ENCODE results near the gene MTRF1L.

Gene MTRF1L

GRCh38 chr6:152946484-152946883 is 56.0 kb downstream of the MTRF1L start:
- TF ChIP-seq CREB1 (IDR thresholded peaks at IDR 0.05; ENCODE audit: low read depth) (no peak), REST (IDR thresholded peaks at IDR 0.05; ENCODE audit: low read depth) (no peak), RAD21 (IDR thresholded peaks at IDR 0.05; ENCODE audit: low read depth) (no peak), TAF1 (IDR thresholded peaks at IDR 0.05; ENCODE audit: low read depth) (no peak), CEBPB (IDR thresholded peaks at IDR 0.05) (no peak)

GRCh38 chr6:152943260-152943897 is 59.1 kb downstream of the MTRF1L start:
- TF ChIP-seq EP300 (IDR thresholded peaks at IDR 0.05; ENCODE audit: borderline replicate concordance) (no peak), RAD21 (IDR thresholded peaks at IDR 0.05; ENCODE audit: low read depth) (no peak), TAF1 (IDR thresholded peaks at IDR 0.05; ENCODE audit: low read depth) (no peak), REST (IDR thresholded peaks at IDR 0.05; ENCODE audit: low read depth) (no peak), YY1 (IDR thresholded peaks at IDR 0.05; ENCODE audit: low read depth) (no peak), EGR1 (IDR thresholded peaks at IDR 0.05) (no peak), ZBTB7A (IDR thresholded peaks at IDR 0.05; ENCODE audit: low read depth) (no peak), TCF12 (IDR thresholded peaks at IDR 0.05; ENCODE audit: low read depth) (no peak), NFIC (IDR thresholded peaks at IDR 0.05) (no peak), TEAD4 (IDR thresholded peaks at IDR 0.05) (no peak), USF1 (IDR thresholded peaks at IDR 0.05) (no peak), CREB1 (IDR thresholded peaks at IDR 0.05; ENCODE audit: low read depth) (no peak), FOXM1 (IDR thresholded peaks at IDR 0.05; ENCODE audit: borderline replicate concordance, low read depth) (no peak), MAX (IDR thresholded peaks at IDR 0.05) (no peak), CEBPB (IDR thresholded peaks at IDR 0.05) (no peak)

- no peak for TF ChIP-seq TAF1 (IDR thresholded peaks at IDR 0.05; ENCODE audit: low read depth)
- no peak for TF ChIP-seq USF1 (IDR thresholded peaks at IDR 0.05)
- TF ChIP-seq NFIC (IDR thresholded peaks at IDR 0.05), result no peak
- no peak for TF ChIP-seq TCF12 (IDR thresholded peaks at IDR 0.05; ENCODE audit: low read depth)
- TF ChIP-seq MAX (IDR thresholded peaks at IDR 0.05), result no peak
- TF ChIP-seq FOXM1 (IDR thresholded peaks at IDR 0.05; ENCODE audit: borderline replicate concordance, low read depth), result no peak
- TF ChIP-seq EGR1 (IDR thresholded peaks at IDR 0.05), result no peak
Measured at GRCh38 chr6:152942319-152942869, 60.1 kb downstream of the MTRF1L start.

- TF ChIP-seq ZBTB7A (IDR thresholded peaks at IDR 0.05; ENCODE audit: low read depth) (no peak), REST (IDR thresholded peaks at IDR 0.05; ENCODE audit: low read depth) (no peak), RAD21 (IDR thresholded peaks at IDR 0.05; ENCODE audit: low read depth) (no peak), TAF1 (IDR thresholded peaks at IDR 0.05; ENCODE audit: low read depth) (no peak), CEBPB (IDR thresholded peaks at IDR 0.05) (no peak), TCF12 (IDR thresholded peaks at IDR 0.05; ENCODE audit: low read depth) (no peak), EGR1 (IDR thresholded peaks at IDR 0.05) (no peak), EP300 (IDR thresholded peaks at IDR 0.05; ENCODE audit: borderline replicate concordance) (no peak), MAX (IDR thresholded peaks at IDR 0.05) (no peak), CREB1 (IDR thresholded peaks at IDR 0.05; ENCODE audit: low read depth) (no peak), YY1 (IDR thresholded peaks at IDR 0.05; ENCODE audit: low read depth) (no peak), TEAD4 (IDR thresholded peaks at IDR 0.05) (no peak), USF1 (IDR thresholded peaks at IDR 0.05) (no peak), NFIC (IDR thresholded peaks at IDR 0.05) (no peak), FOXM1 (IDR thresholded peaks at IDR 0.05; ENCODE audit: borderline replicate concordance, low read depth) (no peak)
Measured at GRCh38 chr6:152941746-152942145, 60.8 kb downstream of the MTRF1L start.

Measured in Ishikawa (cell line).